Colonic mucosa (tissue), 4 donors: ENCODE results near the gene PRKCE. TPM values are rescaled to one million over a fixed set of nuclear protein-coding genes. Genes with fewer than 3 reads are reported as not detected.

Experiments used
- DNase-seq: peaks from one replicate; pipeline ENCODE4 v3.0.0-alpha.2; 2020
- H3K27ac ChIP-seq: fragments of 200-600 bp; one replicate; pipeline ENCODE4 v1.8.0; 2021
- H3K27me3 ChIP-seq: fragments of 200-600 bp; one replicate; pipeline ENCODE4 v1.8.0; 2021
- H3K36me3 ChIP-seq: fragments of 200-600 bp; one replicate; pipeline ENCODE4 v1.8.0; 2021
- H3K4me1 ChIP-seq: fragments of 200-600 bp; one replicate; pipeline ENCODE4 v1.8.0; 2021; ENCODE audit warnings: mild to moderate bottlenecking
- H3K4me3 ChIP-seq: fragments of 200-600 bp; one replicate; pipeline ENCODE4 v1.8.0; 2021
- H3K9ac ChIP-seq, 2 donors: one replicate each; pipeline ENCODE4 v1.7.0; 2013; ENCODE audit warnings: control low read depth in 2 of 2, low read depth in 2 of 2, low read length in 2 of 2
- H3K9me3 ChIP-seq: fragments of 200-600 bp; one replicate; pipeline ENCODE4 v1.8.0; 2021
- CTCF ChIP-seq: fragments of 200-600 bp; IDR thresholded peaks from one replicate; pipeline ENCODE4 v1.8.0; 2022; ENCODE audit warnings: antibody characterized with exemption, mild to moderate bottlenecking
- intact Hi-C: fragments of 100-400 bp; cut with DNase I; formaldehyde crosslinking; loops from one replicate; pipeline ENCODE4 v1.14.1; 2022
- total RNA-seq, 2 donors: library from RNA; stranded (reverse); fragmentation: NEBNext Ultra II Directional in 1 of 2; extraction: Animal tissue kit (Norgen Biotek cat#: 25700) in 1 of 2; gene quantifications; one replicate each; pipeline ENCODE4 v1.2.1, GENCODE V29; 2021
- donor health status: healthy.
- donor health status: DM: no; HTN: no; CAD: no.
- donor health status: DM: no; HTN: no; CAD: no.

Gene PRKCE
- total RNA-seq, 2 donors from 2014 or later: 17.5 to 25.8 TPM

GRCh38 chr2:45883603-45884000 is 232.1 kb downstream of the PRKCE start:
- intact Hi-C loops: no loop called here
- Histone ChIP-seq H3K9ac (no peak overlapping the region), H3K4me3 (no peak overlapping the region), H3K4me1 (peaks cover 5% of the 10 kb centered on the region), H3K27ac (no peak overlapping the region), H3K27me3 (no peaks in the 10 kb centered on the region), H3K9me3 (no peaks in the 10 kb centered on the region), H3K36me3 (no peaks in the 10 kb centered on the region)
- no peak for DNase-seq
- no peak for TF ChIP-seq CTCF

- no peaks in the 10 kb centered on the region for H3K9me3 ChIP-seq
- H3K4me3 ChIP-seq: no peak overlapping the region
- no peak overlapping the region for H3K27ac ChIP-seq
- H3K27me3 ChIP-seq: no peaks in the 10 kb centered on the region
- DNase-seq: no peak
- intact Hi-C loops: no loop called here
- H3K4me1 ChIP-seq: peaks cover 5% of the 10 kb centered on the region
- no peaks in the 10 kb centered on the region for H3K36me3 ChIP-seq
- no peak overlapping the region for H3K9ac ChIP-seq
- no peak for TF ChIP-seq CTCF
Observed at GRCh38 chr2:45884126-45884525, 232.7 kb downstream of the PRKCE start.

- peaks cover 5% of the 10 kb centered on the region for H3K4me1 ChIP-seq
- H3K27ac ChIP-seq: no peak overlapping the region
- H3K9ac ChIP-seq: no peak overlapping the region
- no peaks in the 10 kb centered on the region for H3K9me3 ChIP-seq
- H3K4me3 ChIP-seq: no peak overlapping the region
- no peak for DNase-seq
- no peak for TF ChIP-seq CTCF
- intact Hi-C loops: no loop called here
- H3K36me3 ChIP-seq: no peaks in the 10 kb centered on the region
- no peaks in the 10 kb centered on the region for H3K27me3 ChIP-seq
Observed at GRCh38 chr2:45885171-45885621, 233.7 kb downstream of the PRKCE start.

- Histone ChIP-seq H3K4me1 (peaks cover 5% of the 10 kb centered on the region), H3K36me3 (no peaks in the 10 kb centered on the region), H3K9me3 (no peaks in the 10 kb centered on the region), H3K4me3 (no peak overlapping the region), H3K27me3 (no peaks in the 10 kb centered on the region), H3K9ac (no peak overlapping the region), H3K27ac (no peak overlapping the region)
- intact Hi-C loops: no loop called here
- no peak for DNase-seq
- no peak for TF ChIP-seq CTCF
Observed at GRCh38 chr2:45886171-45886663, 234.7 kb downstream of the PRKCE start.

- H3K27ac ChIP-seq: no peak overlapping the region
- intact Hi-C loops: no loop called here
- no peaks in the 10 kb centered on the region for H3K36me3 ChIP-seq
- no peak overlapping the region for H3K9ac ChIP-seq
- H3K27me3 ChIP-seq: no peaks in the 10 kb centered on the region
- no peak for TF ChIP-seq CTCF
- H3K4me3 ChIP-seq: no peak overlapping the region
- H3K9me3 ChIP-seq: no peaks in the 10 kb centered on the region
- no peak for DNase-seq
- H3K4me1 ChIP-seq: peaks cover 5% of the 10 kb centered on the region
Observed at GRCh38 chr2:45888167-45888566, 236.7 kb downstream of the PRKCE start.

- Histone ChIP-seq H3K4me3 (no peak overlapping the region), H3K36me3 (no peaks in the 10 kb centered on the region), H3K9ac (no peak overlapping the region), H3K4me1 (peaks cover 5% of the 10 kb centered on the region), H3K9me3 (no peaks in the 10 kb centered on the region), H3K27ac (no peak overlapping the region), H3K27me3 (no peaks in the 10 kb centered on the region)
- no peak for DNase-seq
- no peak for TF ChIP-seq CTCF
- intact Hi-C loops: no loop called here
Observed at GRCh38 chr2:45888641-45889040, 237.2 kb downstream of the PRKCE start.
